GM12892 (cell line): Measurements from ENCODE around the gene JAKMIP3.

Experiments
- POLR2AphosphoS5 ChIP-seq: IDR thresholded peaks from 2 replicates; pipeline ENCODE4 v1.6.1; 2011; ENCODE audit warnings: low read depth, low read length, control low read depth
- TAF1 ChIP-seq: IDR thresholded peaks from 2 replicates; pipeline ENCODE4 v1.6.1; 2011; ENCODE audit warnings: low read depth, mild to moderate bottlenecking, control low read depth, low read length, borderline replicate concordance

GRCh38 chr10:132033632-132034031 is 32.1 kb upstream of the JAKMIP3 start:
- no peak for TF ChIP-seq POLR2AphosphoS5
- no peak for TF ChIP-seq TAF1
